GM10248 (cell line): ENCODE measurements around the gene PBX2.

Experiments
- CTCF ChIA-PET: fragments of 300-600 bp; sonication (Branson Sonifier 250); formaldehyde crosslinking; extraction: SDS; loops from one replicate; lab custom pipeline; 2021; ENCODE audit warnings: antibody characterized with exemption; lab: Yijun Ruan, JAX
- POLR2A ChIA-PET: fragments of 350-650 bp; sonication (Branson Sonifier 250); formaldehyde crosslinking; extraction: SDS; loops from one replicate; lab custom pipeline; 2020; ENCODE audit warnings: antibody characterized with exemption; lab: Yijun Ruan, JAX
- DNase-seq: peaks from one replicate; pipeline ENCODE4 v3.0.0; 2012; ENCODE audit errors: extremely low spot score
- CTCF ChIP-seq: IDR thresholded peaks from 2 replicates; pipeline ENCODE4 v1.5.1; 2012; ENCODE audit warnings: mild to moderate bottlenecking, low read depth; ENCODE audit errors: extremely low read depth, missing control alignments, control extremely low read depth

Gene PBX2

DNA sequence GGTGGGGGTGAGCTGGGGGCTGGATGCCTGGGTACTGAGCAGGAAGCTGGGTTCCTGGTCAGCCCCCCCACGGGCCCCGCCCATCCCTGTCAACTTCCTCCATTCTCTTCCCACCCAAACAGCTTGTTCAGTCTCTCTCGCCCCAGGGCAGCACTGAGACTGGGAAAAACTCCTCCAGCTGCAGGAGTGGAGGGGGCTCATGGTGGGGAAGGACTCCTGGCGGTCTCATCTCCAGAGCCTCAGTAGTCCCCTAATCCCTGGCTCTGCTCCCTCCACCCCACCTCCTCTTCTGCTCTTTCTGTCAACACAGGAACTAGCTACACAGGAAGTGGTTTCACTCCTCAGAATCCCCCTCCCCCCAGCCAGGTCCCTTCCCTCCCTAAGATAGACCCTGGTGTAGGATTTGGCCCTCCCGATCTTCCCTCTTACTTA lies 2.6 kb upstream of the PBX2 start, which contains the start of gene GPSM3:
Gene GPSM3, minus strand, starts transcription at position 36 of the 432 bp plus-strand sequence. CDS start 130 bp downstream, outside the sequence.
- CTCF ChIA-PET, result interaction anchor here (0.8 to 1.0 kb wide), 2 partner anchors 17 to 63 kb away, joined by 3 to 4 read pairs; partner anchors contain the start of genes AGPAT1 and FKBPL
- DNase-seq, result no peak
- TF ChIP-seq CTCF, result no peak
- POLR2A ChIA-PET, result interaction anchor here (1.4 to 1.8 kb wide), 2 partner anchors 11 to 16 kb away, joined by 5 to 9 read pairs; no protein-coding TSS in a partner anchor

- CTCF ChIA-PET, result interaction anchor here (0.8 to 1.0 kb wide), 2 partner anchors 16 to 62 kb away, joined by 3 to 4 read pairs; partner anchors contain the start of genes AGPAT1 and FKBPL
- no peak for DNase-seq
- TF ChIP-seq CTCF, result no peak
- POLR2A ChIA-PET, result interaction anchor here (1.4 to 1.8 kb wide), 2 partner anchors 10 to 15 kb away, joined by 5 to 9 read pairs; no protein-coding TSS in a partner anchor
Measured at GRCh38 chr6:32191696-32192607, 1.9 kb upstream of the PBX2 start.

- POLR2A ChIA-PET, result no interaction called here
- CTCF ChIA-PET, result interaction anchor here (1.0 to 1.1 kb wide), 2 partner anchors 12 to 62 kb away, joined by 3 to 4 read pairs; partner anchors contain the start of genes ATF6B and RNF5
- no peak for DNase-seq
- TF ChIP-seq CTCF, result no peak
Measured at GRCh38 chr6:32190911-32191677, 1.1 kb upstream of the PBX2 start.

DNA sequence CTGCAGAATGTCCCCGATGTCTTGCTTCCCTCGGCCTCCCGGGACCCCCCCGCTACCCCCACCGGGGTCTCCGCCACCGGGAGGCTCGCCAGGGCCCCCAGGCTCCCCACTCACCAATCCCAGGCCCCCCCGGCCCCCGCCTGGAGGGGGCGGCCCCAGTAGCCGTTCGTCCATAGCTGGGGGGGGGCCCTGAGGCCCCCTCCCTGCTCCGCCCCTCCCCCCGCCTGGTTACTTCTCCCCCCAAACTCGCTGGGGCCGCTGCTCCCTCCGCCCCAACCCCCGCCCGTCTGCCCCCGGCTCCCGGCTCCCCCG lies 304 bp downstream of the PBX2 start:
- DNase-seq, result no peak
- ChIA-PET POLR2A (interaction anchor here (0.8 to 0.9 kb wide), 2 partner anchors 11 to 12 kb away, joined by 3 read pairs; no protein-coding TSS in a partner anchor), CTCF (interaction anchor here (1.0 kb wide), 1 partner anchor 11 kb away, joined by 3 read pairs; the partner anchor contains the start of gene RNF5)
- TF ChIP-seq CTCF, result no peak

DNA sequence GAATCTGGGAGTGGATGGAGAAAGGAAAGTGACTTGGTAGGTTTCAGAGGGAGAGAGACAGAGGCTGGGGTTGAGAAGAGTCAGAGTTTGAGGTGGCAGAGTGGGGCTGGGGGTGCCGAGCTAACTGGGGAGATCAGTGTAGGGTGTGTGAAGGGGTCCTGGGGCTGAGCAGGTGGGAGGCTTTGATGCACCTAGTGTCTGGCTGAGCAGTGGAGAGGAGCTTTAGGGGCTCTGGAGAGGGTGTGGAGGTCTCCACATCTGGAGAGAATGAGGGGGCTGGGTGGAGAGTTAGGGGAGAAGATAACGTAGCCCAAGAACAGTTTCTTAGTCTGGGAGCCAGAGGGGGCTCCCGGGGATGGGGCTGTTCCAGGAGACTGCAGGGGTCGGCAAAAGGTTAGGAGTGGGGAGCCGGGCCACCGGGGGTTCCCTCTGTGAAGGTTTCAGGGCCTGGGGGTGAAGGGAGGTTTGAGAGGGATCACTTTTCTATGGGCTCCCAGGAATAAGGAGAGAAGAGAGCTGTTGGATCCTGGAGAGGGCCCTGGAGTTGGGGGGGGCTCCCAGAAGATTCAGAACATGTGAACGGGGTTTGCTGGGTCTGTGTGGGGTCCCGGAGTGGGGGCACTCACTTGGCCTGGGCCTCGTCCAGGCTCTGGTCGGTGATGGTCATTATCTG lies 797 bp downstream of the PBX2 start:
- no peak for TF ChIP-seq CTCF
- POLR2A ChIA-PET, result no interaction called here
- CTCF ChIA-PET, result no interaction called here
- no peak for DNase-seq
